Stimulated activated CD4-positive, alpha-beta T cell treated with anti-CD3 and anti-CD28 coated beads, Interleukin-15, amount 100 ng/mL, for 48 hours (primary cell): Measurements from ENCODE around the gene RAB40A.
"Not testable (repeated sequence)": the region's sequence is repeated elsewhere in the genome, so short reads cannot be mapped to it uniquely, and the experiment has no call there.

Experiments used
- DNase-seq, 2 donors: peaks; one replicate each; pipeline ENCODE4 v3.0.0-alpha.2; 2020; ENCODE audit warnings: low read depth in 2 of 2

The RAB40A gene

DNA sequence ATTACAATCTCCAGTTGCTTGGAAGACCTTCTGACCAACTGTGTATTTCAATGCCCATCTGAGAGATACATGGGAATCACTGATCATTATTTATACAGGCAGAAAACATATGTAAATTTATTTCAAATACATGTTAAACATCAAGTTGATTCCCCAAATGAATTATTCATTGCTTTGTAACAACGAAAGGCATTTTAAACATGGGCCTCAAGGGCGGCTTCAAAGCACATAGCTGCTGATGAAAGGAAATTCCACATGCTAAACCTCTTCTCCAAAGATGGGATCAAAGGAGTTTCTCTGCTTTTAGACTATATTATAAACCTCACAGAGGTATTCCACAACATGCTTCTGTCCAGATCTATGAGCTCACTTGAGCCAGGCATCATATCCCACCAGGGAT lies 4.3 kb upstream of the RAB40A start:
- DNase-seq: no peak

- no peak for DNase-seq
Measured at GRCh38 chrX:103520386-103520785, 1.1 kb upstream of the RAB40A start.

DNA sequence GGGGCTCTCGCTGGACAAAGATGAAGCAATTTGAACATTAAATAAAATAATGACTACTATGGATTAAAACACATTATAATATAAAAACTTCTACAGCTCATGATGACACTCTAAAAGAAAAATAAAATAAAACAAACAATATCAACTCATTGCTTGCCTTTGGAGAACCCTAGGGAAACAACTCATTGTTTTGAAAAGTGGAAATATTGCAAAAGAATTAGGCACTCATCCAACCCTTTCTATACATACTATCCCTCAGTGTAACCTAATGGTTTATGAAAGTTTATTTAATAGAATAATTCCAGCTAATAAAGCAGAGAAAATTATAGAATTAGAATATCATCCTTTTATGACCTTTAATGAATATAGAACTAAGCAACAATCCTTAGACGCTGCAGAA lies 718 bp downstream of the RAB40A start:
- no peak for DNase-seq

DNA sequence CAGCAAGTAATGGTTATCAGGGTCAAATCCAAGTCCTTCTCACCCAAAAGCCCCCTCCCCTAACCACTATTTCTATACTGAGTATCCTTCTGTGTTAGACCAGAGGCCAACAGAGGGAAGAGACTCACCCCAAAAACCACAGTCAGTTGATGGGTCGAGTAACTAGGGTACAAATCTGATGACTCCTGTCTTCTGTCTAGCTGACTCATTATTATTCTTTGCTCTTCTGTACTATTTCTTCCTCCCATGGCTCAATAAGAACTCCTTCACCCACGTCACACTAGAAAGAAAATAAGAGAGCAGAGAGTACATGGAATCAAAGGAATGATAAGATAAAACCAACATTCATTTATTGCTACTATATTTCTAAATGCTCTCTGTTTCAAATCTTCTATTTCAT lies 2.0 kb downstream of the RAB40A start:
- no peak for DNase-seq

DNA sequence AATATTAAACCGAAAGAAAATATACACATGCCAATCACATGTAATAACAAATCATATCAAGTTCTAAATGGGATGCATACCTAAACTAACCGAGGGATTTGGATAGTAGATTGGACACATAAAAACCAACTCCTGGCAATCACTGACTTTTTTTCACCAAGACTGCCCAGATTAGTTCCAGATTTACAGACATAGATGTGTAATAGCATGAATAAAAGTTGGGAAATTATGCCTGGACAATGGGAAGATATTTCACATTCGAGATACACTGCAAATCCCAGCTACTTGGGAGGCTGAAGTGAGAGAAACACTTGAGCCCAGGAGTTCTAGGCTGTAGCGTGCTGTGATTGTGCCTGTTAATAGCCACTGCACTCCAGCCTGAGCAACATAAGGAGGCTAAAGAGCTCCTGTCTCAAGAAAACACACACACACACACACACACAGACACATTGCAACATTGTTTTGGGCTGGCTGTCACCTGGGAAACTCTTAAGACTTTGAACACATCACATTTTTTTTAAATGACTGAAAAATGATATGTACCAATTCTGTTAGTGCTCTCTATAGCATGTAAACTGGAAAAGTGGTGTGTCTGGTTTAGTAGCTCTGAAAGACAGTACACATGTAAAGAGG lies 5.7 kb downstream of the RAB40A start:
- no peak for DNase-seq

- DNase-seq: no peak
Measured at GRCh38 chrX:103513067-103513466, 6.2 kb downstream of the RAB40A start.

DNA sequence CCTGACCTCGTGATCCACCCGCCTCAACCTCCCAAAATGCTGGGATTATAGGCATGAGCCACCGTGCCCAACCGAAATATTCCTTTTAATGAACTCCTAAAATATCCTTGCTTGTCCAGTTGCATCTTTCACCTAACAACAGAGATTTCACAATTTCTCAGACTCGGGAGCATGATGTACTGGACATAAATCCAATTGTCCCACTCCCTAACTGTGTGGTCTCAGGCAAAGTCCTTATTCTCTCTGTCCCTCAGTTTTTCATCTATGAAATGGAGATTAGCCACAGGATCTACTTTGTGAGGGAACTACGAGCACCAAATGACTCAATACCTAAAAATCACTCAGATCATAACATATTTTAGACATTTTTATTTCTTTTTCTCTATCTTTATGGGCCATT lies 9.3 kb downstream of the RAB40A start:
- DNase-seq: no peak

GRCh38 chrX:103503853-103504207 lies 15.5 kb downstream of the RAB40A start:
- no peak for DNase-seq

GRCh38 chrX:103503163-103503852 lies 16.0 kb downstream of the RAB40A start:
- no peak for DNase-seq

- no peak for DNase-seq
Measured at GRCh38 chrX:103498786-103499185, 20.5 kb downstream of the RAB40A start.

- no peak for DNase-seq
Measured at GRCh38 chrX:103495786-103496185, 23.5 kb downstream of the RAB40A start.

DNA sequence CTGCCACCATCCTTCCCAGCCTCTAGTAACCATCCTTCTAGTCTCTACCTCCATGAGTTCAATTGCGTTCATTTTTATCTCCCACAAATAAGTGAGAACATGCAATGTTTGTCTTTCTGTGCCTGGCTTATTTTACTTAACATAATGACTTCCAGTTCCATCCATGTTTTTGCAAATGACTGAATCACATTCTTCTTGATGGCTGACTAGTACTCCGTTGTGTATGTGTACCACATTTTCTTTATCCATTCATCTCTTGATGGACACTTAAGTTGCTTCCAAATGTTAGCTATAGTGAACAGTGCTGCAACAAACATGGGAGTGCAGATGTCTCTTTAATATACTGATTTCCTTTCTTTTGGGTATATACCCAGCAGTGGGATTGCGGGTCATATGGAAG lies 25.7 kb downstream of the RAB40A start:
- not testable (repeated sequence) for DNase-seq

- not testable (repeated sequence) for DNase-seq
Measured at GRCh38 chrX:103489733-103490132, 29.6 kb downstream of the RAB40A start.

GRCh38 chrX:103488794-103489193 lies 30.5 kb downstream of the RAB40A start:
- DNase-seq: no peak

DNA sequence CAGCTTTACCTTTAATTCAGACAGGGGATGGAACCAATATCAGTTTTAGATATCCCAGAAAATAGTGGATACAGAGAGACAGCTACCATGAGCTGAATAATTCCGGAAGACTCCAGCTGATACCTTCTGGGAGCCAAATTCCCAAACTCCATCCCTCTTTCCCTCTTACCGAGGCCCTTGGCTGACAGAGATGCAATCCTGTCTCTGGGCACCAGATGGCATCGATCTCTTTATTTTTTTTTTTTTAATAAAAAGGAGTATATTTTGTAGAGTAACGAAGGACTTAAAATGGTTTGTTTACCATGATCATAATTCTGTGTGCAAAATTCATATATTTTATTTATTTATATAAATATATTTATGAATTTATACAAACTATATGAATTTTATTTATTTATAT lies 31.0 kb downstream of the RAB40A start:
- no peak for DNase-seq

GRCh38 chrX:103483720-103484119 lies 35.6 kb downstream of the RAB40A start:
- no peak for DNase-seq

- DNase-seq: no peak
Measured at GRCh38 chrX:103480526-103480925, 38.8 kb downstream of the RAB40A start.

DNA sequence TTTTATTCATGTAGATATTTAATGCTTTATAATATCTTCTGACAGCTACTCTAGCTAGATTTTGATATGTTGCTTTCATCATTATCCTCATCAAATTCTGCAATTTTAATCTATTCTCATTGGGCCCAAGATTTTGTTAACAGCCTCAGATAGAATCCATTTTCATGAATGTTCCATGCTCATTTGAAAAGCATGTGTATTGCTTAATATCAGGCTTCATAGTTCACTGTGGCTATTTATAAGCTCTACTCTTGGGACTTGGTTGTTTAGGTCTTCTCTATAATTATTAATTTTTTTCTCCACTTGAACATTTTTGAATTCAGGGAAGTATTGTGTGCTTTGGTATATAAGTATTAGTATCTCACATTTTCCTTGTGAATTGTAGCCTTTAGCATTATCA lies 41.8 kb downstream of the RAB40A start:
- DNase-seq: no peak

DNA sequence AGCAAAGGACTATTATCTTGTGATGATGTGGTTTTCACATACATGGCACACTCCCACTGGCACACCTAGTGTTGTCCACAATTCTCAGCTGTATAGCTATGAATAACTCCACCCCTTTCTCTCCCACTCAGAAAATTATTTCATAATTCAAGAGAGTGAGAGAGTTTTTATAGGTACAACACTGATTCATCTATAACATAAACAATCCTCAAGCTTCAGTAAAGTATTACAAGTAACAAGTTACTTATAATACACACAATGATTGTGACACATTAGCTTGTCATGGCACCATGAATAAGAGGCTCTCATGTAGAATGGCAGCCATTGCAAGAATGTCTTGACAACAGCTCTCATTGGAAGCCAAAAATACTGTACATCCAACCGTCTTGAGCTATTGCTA lies 43.9 kb downstream of the RAB40A start:
- DNase-seq: no peak

- DNase-seq: not testable (repeated sequence)
Measured at GRCh38 chrX:103469977-103470376, 49.3 kb downstream of the RAB40A start.

DNA sequence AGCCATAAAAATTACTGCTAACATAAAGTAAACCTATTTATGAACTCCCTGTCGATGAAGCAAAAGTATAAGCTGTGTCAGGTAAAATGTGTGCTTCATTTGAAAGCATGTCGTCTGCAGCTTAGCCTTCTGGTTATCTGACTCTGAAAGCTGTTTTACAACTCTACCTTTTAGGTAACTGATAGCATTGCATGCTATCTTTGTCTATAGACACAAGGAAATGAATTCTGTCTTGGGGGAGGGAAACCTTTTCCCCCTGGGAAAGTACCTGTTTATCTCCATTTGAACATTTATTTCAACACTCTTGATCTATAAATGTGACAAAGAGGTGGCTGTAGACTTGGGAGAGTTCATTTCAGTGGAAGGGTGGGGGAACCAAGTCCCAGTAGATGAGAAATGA lies 51.4 kb downstream of the RAB40A start:
- DNase-seq: no peak

GRCh38 chrX:103467156-103467555 lies 52.1 kb downstream of the RAB40A start:
- DNase-seq: no peak

- peak; percentile 30 to 68 for DNase-seq
Measured at GRCh38 chrX:103464774-103465117, 54.5 kb downstream of the RAB40A start.
